Progenitor cell of endocrine pancreas (in vitro differentiated cells): ENCODE data around the gene CDYL. TPM values are rescaled to one million over a fixed set of nuclear protein-coding genes. Genes with fewer than 3 reads are reported as not detected.
A peak's percentile ranks its signal among the peaks of the same experiment; 100 is the strongest.

ENCODE experiments used
- DNase-seq: peaks from one replicate; pipeline ENCODE4 v3.0.0; 2021; ENCODE audit warnings: low spot score; ENCODE audit not compliant: unreplicated experiment
- H3K27ac Mint-ChIP-seq: 2 replicates; pipeline ENCODE4 v1.8.0; 2021; ENCODE audit warnings: mild to moderate bottlenecking, moderate library complexity, mixed read lengths
- H3K27me3 Mint-ChIP-seq: 2 replicates; pipeline ENCODE4 v1.8.0; 2021; ENCODE audit warnings: mixed read lengths
- H3K36me3 Mint-ChIP-seq: 2 replicates; pipeline ENCODE4 v1.8.0; 2022; ENCODE audit warnings: mixed read lengths; ENCODE audit not compliant: insufficient read depth
- H3K4me1 Mint-ChIP-seq: 2 replicates; pipeline ENCODE4 v1.8.0; 2021; ENCODE audit warnings: low read depth, mixed read lengths
- H3K4me3 Mint-ChIP-seq: 2 replicates; pipeline ENCODE4 v1.8.0; 2021; ENCODE audit warnings: low read depth, mild to moderate bottlenecking, moderate library complexity, mixed read lengths
- H3K9me3 Mint-ChIP-seq: 2 replicates; pipeline ENCODE4 v1.8.0; 2021; ENCODE audit warnings: low read depth, mixed read lengths
- CTCF ChIP-seq: fragments of 200-600 bp; sonication (generic); IDR thresholded peaks from one replicate; pipeline ENCODE4 v1.5.0; 2021; ENCODE audit warnings: antibody characterized with exemption, mild to moderate bottlenecking; ENCODE audit not compliant: unreplicated experiment
- total RNA-seq: library from RNA; stranded (reverse); gene quantifications from 2 replicates; pipeline ENCODE4 v1.2.1, GENCODE V29; 2021

The CDYL gene
- total RNA-seq, 1 donor from 2014 or later: 78.3 TPM

DNA sequence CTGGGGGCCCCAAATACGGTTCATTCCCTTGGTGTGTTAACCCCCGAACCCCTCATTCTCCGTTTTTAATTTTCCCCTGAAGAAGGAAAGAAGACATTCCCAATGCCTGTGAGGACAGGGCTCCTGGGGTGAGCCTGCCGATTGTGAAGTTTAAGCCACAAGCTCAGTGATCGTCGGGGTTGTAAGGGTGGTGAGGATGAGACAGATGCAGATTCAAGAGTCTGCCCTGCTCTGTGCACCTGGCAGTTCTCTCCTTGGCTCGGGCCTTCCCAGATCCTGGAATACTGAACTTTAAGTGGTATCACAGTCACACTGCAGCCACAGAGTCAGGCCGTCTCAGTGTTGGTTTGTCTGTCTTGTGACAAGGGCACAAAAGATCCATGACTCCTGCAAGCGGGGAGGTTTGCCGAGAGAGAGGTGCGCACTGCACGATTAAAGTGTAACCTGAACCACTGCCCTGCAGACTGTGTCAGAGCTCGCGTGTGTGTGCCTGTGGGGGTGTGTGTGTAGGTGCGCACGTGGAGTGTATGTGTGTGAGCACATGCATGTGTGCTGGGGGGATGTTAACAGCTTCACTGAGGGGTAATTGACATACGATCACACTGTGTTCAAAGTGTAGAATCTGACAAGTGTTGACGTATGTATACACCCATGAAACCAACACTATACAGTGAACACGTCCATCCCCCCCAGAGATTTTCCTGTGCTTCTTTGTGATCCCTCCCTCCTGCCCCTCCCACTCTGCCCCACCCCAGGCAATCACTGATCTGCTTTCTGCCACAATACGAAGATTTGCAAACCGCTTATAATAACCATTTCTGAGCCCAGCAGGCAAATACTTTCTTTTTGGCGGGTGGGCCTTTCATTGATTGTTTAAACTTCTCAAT, 188.7 kb downstream of the CDYL start:
- no peak overlapping the region for H3K27ac Mint-ChIP-seq
- peaks cover 13% of the 10 kb centered on the region for H3K4me1 Mint-ChIP-seq
- no peak for TF ChIP-seq CTCF
- H3K36me3 Mint-ChIP-seq: no peaks in the 10 kb centered on the region
- no peak for DNase-seq
- no peaks in the 10 kb centered on the region for H3K27me3 Mint-ChIP-seq
- H3K9me3 Mint-ChIP-seq: no peaks in the 10 kb centered on the region
- no peak overlapping the region for H3K4me3 Mint-ChIP-seq

DNA sequence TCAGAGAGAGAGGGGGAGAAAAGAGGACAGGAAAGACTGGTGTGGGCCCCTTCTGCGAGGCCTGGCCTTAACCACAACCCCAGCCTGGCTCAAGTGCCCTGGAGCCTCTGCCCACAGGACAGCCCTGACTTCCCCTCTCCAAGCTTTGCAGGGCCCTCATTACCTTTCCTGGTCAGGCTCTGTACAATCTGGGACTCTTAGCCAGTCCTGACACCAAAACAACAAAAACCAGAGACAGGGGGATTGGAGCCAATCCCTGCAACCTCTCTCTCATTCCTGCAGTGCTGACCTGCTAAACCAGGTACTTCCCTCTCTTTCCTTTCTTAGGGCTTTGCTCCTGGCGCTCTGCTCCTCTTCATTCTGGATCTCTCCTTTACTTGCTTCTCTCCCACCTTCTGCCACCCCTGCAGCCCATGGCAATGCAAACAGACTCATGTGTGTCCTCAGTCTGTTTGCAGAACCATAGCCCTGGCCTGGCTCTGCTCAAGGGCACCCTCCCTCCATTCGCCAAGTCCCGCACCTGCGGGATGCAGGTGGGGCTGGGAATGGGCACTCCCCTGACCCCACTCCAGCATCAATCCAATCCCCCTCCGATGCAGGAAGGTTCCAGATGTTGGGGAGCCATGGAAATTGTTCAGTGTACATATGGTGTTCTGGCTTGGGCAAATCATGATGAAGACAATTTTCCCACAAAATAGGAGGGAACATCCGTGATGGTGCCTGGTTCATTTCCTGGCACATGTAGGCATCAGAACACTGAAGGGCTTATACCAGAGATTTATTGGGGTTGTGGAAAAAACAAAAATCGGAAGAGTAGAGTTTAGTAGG, 189.6 kb downstream of the CDYL start:
- Mint-ChIP-seq H3K36me3 (no peaks in the 10 kb centered on the region), H3K4me3 (no peak overlapping the region), H3K4me1 (peaks cover 13% of the 10 kb centered on the region), H3K27ac (peak overlapping the region; percentile 30), H3K27me3 (peaks cover 2% of the 10 kb centered on the region), H3K9me3 (no peaks in the 10 kb centered on the region)
- no peak for TF ChIP-seq CTCF
- no peak for DNase-seq

GRCh38 chr6:4967301-4968030, 191.3 kb downstream of the CDYL start:
- Mint-ChIP-seq H3K27ac (no peak overlapping the region), H3K9me3 (no peaks in the 10 kb centered on the region), H3K4me1 (peaks cover 13% of the 10 kb centered on the region)

DNA sequence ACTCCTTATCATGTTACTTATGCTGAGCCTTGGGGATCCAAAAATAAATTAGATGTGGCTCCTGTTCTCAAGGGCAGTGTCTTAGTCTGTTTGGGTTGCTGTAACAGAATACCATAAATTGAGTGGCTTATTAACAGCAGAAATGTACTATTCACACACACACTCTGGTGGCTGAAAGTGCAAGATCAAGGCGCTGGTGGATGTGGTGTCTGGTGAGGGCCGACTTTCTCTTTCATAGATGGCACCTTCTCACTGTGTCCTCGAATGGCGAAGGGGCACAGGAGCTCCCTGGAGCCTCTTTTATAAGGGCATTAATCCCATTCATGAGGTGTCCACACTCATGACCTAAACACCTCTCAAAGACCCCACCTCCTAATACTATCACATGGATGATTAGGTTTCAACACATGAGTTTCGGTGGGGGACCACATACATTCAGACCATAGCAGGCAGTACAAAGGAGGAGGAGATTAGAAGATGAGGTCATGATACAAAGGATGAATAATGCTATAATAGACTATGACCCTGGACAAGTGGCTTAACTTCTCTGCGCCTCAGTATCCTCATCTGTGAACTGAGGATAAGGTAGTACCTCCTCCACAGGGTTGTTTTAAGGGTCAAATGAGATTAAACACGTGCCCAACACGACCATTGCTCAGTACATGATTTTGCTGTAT, 193.5 kb downstream of the CDYL start:
- Mint-ChIP-seq H3K27ac (no peak overlapping the region), H3K36me3 (no peaks in the 10 kb centered on the region), H3K9me3 (no peaks in the 10 kb centered on the region), H3K4me3 (no peak overlapping the region), H3K27me3 (peaks cover 8% of the 10 kb centered on the region), H3K4me1 (peaks cover 10% of the 10 kb centered on the region)
- no peak for TF ChIP-seq CTCF
- DNase-seq: no peak

More at GRCh38 chr6:4967301-4968030, 191.3 kb downstream of the CDYL start:
- Mint-ChIP-seq H3K4me3 (no peak overlapping the region), H3K27me3 (peaks cover 4% of the 10 kb centered on the region), H3K36me3 (no peaks in the 10 kb centered on the region)
- TF ChIP-seq CTCF: no peak
- no peak for DNase-seq
